Activated T-cell treated with anti-CD3 and anti-CD28 coated beads, Interleukin-2, amount 50 U/mL, for 24 hours (primary cell): Measurements from ENCODE around the gene NME8.

Experiments used
- DNase-seq: peaks from one replicate; pipeline ENCODE4 v3.0.0-alpha.2; 2020
- H3K27ac Mint-ChIP-seq: 2 replicates; pipeline ENCODE4 v1.8.0; 2020; ENCODE audit warnings: mild to moderate bottlenecking, mixed read lengths
- H3K27me3 Mint-ChIP-seq: 2 replicates; pipeline ENCODE4 v1.8.0; 2020; ENCODE audit warnings: mixed read lengths
- H3K36me3 Mint-ChIP-seq: 2 replicates; pipeline ENCODE4 v1.8.0; 2020; ENCODE audit warnings: low read depth, mixed read lengths
- H3K4me1 Mint-ChIP-seq: 2 replicates; pipeline ENCODE4 v1.8.0; 2020; ENCODE audit warnings: low read depth, mixed read lengths
- H3K4me3 Mint-ChIP-seq: 2 replicates; pipeline ENCODE4 v1.8.0; 2020; ENCODE audit warnings: mild to moderate bottlenecking, moderate library complexity, mixed read lengths
- H3K9me3 Mint-ChIP-seq: 2 replicates; pipeline ENCODE4 v1.8.0; 2020; ENCODE audit warnings: mixed read lengths

The NME8 gene

DNA sequence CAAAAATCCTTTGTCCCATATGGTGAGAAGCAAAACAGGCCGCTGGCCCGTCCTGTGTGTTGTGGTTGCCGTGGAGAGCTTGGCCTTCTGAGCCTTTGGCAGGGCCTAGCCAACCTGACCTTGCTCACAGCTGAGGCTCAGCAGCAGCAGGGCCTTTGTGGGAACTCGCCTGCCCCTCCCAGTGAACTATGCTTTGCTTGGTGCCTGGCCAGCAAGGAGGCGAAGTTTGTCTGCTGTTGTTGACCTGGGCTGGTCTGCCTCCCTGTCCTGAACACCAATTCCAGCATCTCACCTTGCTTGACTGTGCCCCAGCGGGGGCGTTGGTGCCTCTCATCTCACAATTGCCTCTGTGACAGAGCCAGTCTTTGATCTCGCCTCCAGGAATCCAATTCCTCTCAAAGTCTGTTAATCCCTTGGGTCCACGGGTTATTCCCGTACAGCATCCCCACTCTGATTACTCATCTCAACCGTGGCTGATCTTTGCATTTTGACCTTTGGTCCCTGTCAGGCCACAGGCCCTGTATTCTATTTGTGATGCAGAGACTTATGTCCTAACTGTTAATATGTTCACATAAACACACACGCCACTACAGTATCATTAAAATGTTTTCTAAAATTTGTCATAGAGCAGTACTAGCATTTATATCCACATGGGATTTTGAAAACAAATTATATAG is 94.7 kb downstream of the NME8 start:
- no peak overlapping the region for H3K27ac Mint-ChIP-seq
- no peaks in the 10 kb centered on the region for H3K4me1 Mint-ChIP-seq
- H3K4me3 Mint-ChIP-seq: no peak overlapping the region
- H3K27me3 Mint-ChIP-seq: no peaks in the 10 kb centered on the region
- no peak for DNase-seq
- H3K36me3 Mint-ChIP-seq: no peaks in the 10 kb centered on the region
- H3K9me3 Mint-ChIP-seq: no peaks in the 10 kb centered on the region

DNA sequence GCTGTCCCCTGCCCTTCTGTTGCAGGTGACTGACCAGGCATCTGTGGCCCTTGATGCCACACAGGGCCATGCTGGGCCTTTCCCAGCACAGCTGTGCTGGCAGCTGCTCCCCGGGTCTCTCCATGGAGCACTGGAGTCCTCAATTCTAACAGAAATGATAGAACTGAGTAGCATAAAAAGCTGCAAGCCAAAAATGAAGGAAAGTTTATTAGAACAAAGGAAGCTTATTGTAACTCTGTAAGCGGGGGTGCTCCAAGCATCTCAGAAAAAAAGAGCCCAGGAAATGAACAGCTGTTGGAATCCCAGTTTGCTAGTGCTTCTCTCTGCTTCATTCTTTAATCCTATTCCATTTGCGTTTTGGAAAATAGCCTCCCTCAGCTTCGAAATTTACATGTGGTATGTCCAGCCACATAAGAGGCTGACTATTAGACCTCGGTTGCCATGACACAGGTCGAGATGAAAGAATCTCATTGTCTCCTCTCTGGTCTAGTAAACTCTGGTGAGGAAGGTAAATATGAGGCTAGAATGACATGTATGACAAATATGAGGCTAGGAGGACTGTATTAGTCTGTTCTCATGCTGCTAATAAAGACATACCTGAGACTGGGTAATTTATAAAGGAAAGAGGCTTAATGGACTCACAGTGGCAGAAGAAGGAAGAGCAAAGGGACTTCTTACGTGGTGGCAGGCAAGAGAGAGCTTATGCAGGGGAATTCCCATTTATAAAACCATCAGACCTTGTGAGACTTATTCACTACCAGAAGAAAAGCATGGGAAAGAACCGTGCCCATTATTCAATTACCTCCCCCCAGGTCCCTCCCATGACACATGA is 95.7 kb downstream of the NME8 start:
- no peaks in the 10 kb centered on the region for H3K36me3 Mint-ChIP-seq
- no peaks in the 10 kb centered on the region for H3K4me1 Mint-ChIP-seq
- no peaks in the 10 kb centered on the region for H3K27me3 Mint-ChIP-seq
- H3K9me3 Mint-ChIP-seq: no peaks in the 10 kb centered on the region
- no peak for DNase-seq
- no peak overlapping the region for H3K4me3 Mint-ChIP-seq
- no peak overlapping the region for H3K27ac Mint-ChIP-seq

DNA sequence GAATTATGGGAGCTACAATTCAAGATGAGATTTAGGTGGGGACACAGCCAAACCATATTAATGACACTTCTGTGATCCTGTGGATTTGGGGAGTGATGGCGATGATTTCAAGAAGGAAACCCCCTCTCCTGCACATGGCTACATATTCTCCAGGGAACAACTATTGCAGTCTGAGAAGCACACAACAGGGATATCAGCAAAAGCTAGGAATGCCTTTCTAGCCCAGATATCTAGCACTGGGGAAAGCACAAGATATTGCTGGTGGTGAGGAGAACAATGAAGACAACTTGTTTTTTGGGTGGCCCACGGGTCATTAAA is 96.3 kb downstream of the NME8 start:
- DNase-seq: no peak
- no peaks in the 10 kb centered on the region for H3K27me3 Mint-ChIP-seq
- H3K36me3 Mint-ChIP-seq: no peaks in the 10 kb centered on the region
- H3K27ac Mint-ChIP-seq: no peak overlapping the region
- no peaks in the 10 kb centered on the region for H3K9me3 Mint-ChIP-seq
- H3K4me1 Mint-ChIP-seq: no peaks in the 10 kb centered on the region
- no peak overlapping the region for H3K4me3 Mint-ChIP-seq

DNA sequence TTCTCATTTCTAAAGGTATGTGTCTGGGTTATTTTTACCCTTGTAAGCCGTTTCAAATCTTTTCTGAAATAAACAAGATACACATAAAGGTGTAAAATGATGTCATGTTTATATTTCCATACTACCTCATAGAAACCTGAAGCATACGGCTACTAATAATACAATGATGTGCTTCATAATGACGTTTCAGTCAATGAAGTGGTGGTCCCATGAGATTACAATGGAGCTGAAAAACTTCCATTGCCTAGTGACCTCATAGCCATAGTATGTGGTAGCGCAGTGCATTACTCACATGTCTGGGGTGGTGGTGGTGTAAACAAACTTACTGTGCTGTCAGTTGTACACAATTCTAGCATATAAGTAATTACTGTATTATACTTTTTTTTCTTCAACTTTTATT is 96.9 kb downstream of the NME8 start:
- DNase-seq: no peak
- Mint-ChIP-seq H3K9me3 (no peaks in the 10 kb centered on the region), H3K4me1 (no peaks in the 10 kb centered on the region), H3K27me3 (no peaks in the 10 kb centered on the region), H3K36me3 (no peaks in the 10 kb centered on the region), H3K4me3 (no peak overlapping the region), H3K27ac (no peak overlapping the region)

DNA sequence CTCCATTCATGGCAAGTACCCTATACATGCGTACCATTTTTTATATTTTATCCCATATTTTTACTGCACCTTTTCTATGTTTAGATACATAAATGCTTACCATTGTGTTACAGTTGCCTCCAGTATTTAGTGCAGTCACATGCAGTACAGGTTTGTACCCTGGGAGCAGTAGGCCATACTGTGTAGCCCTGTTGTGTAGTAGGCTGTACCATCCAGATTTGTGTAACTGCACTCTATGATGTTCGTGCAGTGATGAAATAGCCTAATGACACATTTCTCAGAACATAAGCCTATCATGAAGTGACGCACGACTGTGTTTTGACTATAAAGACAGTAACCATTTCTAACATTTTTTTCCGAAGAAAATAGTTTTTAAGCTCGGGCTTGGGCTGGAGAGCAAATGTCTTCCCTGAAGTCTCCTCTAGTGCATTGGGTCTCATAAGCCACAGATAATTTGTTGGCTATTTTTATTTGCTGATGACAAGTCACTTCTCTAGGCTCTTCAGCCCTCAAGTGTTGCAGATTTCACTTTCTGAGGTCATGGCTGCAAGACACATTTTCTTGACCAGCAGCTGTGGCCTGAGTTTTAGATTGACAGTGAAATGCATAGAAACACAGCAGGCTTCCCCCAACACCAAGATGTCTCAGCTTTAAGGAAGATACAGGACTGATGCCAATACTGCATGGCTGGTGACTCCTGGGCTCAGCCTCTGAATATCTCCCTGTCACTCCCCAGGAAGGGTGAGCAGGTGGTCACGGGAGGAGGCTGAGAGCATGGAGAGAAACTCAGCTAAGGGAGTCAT is 98.9 kb downstream of the NME8 start:
- no peak for DNase-seq
- Mint-ChIP-seq H3K4me1 (no peaks in the 10 kb centered on the region), H3K36me3 (no peaks in the 10 kb centered on the region), H3K27ac (no peak overlapping the region), H3K4me3 (no peak overlapping the region), H3K27me3 (no peaks in the 10 kb centered on the region), H3K9me3 (no peaks in the 10 kb centered on the region)

DNA sequence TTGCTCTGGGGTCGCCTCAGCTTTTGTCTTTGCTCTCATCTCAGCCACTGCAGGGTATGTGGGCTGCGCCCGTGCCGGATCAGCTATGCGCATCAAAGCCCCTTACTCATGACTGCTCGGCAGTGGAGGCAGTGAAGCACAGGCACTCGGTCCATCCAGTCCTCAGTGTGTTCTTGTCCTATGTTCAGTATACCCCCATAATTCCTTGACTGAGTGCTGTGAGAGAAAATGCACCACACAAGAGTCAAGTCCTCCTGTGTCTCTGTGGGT is 99.5 kb downstream of the NME8 start:
- Mint-ChIP-seq H3K9me3 (no peaks in the 10 kb centered on the region), H3K27me3 (no peaks in the 10 kb centered on the region), H3K4me1 (no peaks in the 10 kb centered on the region), H3K27ac (no peak overlapping the region), H3K36me3 (no peaks in the 10 kb centered on the region), H3K4me3 (no peak overlapping the region)
- no peak for DNase-seq
